Esophagus mucosa (tissue), 1 donor: Measurements from ENCODE around the gene MAMSTR. TPM values are rescaled to one million over a fixed set of nuclear protein-coding genes. Genes with fewer than 3 reads are reported as not detected.
"Not testable (repeated sequence)": the region's sequence is repeated elsewhere in the genome, so short reads cannot be mapped to it uniquely, and the experiment has no call there.

Source experiments
- ATAC-seq: fragments of 200-7000 bp; cut with Tn5 transposase; one replicate; pipeline ENCODE4 v1.9.1; 2020
- total RNA-seq: library from RNA; stranded (reverse); gene quantifications from one replicate; pipeline ENCODE4 v1.2.4, GENCODE V29; 2023
- donor health status: DM: yes; HTN: yes; CAD: no.

The MAMSTR gene, protein sequence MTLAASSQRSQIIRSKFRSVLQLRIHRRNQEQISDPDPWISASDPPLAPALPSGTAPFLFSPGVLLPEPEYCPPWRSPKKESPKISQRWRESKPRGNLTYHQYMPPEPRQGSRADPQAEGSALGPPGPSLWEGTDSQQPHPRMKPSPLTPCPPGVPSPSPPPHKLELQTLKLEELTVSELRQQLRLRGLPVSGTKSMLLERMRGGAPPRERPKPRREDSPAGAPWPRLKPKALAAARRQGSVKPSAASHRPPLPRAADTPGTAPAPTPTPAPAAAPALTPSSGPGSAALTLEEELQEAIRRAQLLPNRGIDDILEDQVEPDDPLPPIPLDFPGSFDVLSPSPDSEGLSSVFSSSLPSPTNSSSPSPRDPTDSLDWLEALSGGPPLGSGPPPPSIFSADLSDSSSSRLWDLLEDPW
- total RNA-seq: 0.56 TPM

DNA sequence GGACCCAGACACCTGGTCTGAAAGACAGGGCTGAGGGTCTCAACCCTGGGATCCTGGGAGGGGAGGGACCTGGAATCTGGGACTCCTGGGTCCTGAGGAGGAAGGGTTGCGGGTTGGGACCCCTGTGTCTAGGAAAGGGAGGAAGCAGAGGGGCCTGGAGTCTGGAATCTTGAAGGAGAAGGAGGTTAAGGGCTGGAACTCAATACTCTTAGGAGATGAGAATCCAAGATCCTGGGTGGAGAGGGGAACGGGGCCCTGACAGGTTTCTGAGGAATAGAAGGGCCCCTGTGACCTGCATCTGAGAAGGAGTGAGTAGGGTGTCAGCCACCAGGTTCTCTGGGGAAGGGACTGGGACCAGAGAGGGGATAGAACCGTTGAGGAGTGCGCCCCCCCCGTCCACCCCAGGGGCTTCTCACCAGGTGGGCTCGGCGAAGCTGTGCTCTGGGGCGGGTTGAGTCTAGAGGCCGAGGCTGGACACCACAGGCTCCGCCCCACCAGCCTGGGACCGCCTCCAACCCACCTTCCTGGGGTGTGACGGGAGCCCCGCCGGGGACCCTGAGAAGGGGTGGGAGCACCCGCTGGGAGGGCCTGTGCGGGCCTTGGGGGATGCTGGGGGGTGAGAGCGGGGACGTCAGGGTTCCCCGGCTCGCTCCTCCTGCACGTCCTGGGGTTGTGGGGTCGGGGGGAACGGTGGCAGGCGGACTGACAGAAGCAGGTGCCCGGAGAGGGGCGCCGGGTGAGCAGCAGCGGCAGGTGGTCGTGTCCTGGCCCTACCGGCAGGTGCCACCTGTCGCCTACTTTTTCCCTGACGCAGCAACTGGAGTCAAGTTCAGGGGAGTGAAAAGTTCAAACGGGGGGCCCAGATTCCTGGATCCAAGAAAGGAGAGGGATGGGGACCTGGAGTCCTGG is at the start of gene MAMSTR:
TSS of gene MAMSTR (minus strand) at position 463 of the 909 bp plus-strand sequence. CDS start 694 bp downstream, outside the sequence.
- no peak for ATAC-seq

DNA sequence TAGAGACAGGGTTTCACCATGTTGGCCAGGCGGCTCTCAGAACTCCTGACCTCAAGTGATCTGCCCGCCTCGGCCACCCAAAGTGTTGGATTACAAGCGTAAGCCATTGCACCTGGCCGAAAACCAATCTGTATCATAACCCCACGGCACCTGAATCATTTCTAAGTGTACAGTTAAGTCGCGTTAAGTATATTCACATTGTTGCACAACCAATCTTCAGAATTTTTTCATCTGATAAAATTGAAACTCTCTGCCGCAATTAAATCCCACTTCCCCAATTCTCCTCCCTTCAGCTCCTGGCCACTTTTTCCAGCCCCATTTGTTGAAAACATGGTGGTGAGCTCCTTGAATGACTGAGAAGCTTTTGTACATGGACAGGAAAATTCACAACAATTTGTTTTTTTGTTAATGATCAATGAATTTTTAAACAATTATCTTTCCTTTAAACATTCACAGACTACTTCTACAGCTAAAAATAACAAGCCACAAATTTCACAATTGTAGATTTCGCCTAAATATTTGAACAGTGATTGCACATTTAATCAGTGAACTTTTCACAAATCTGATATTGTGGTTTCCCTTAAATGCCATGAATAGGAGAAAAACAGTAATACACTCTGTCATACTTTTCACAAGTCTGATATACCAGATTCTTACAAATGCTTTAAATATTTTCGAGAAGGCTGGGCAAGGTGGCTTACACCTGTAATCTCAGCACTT is 49.6 kb upstream of the MAMSTR start:
- no peak for ATAC-seq

DNA sequence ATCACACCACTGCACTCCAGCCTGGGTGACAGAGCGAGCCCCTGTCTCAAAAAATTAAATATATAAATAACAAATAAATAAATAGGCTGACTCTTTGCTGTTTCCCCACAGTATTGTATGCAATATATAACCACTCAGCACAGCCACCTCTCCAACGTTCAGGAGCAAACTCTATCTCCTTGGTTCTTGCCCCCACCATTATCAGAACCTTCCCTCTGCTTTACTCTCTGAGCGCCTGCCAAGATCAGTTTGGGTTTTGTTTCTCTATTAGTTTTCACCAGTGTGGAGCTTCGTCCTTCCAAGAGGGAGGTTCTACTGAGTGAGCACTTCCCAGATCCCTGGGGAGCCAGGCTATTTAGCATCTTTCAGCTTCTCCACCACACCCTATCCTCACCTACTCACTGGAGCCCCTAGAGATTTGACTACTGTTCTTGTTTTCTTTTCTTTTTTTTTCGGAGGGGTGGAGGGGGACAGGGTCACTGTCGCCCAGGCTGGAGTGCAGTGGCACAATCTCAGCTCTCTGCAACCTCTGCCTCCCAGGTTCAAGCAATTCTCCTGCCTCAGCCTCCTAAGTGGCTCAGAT is 48.7 kb upstream of the MAMSTR start:
- not testable (repeated sequence) for ATAC-seq

DNA sequence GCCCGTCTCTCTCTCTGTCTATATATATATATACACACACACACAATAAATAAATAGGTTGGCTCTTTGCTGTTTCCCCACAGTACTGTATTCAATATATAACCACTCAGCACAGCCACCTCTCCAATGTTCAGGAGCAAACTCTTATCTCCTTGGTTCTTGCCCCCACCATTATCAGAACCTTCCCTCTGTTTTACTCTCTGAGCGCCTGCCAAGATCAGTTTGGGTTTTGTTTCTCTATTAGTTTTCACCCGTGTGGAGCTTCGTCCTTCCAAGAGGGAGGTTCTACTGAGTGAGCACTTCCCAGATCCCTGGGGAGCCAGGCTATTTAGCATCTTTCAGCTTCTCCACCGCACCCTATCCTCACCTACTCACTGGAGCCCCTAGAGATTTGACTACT is 46.3 kb upstream of the MAMSTR start:
- ATAC-seq: not testable (repeated sequence)

DNA sequence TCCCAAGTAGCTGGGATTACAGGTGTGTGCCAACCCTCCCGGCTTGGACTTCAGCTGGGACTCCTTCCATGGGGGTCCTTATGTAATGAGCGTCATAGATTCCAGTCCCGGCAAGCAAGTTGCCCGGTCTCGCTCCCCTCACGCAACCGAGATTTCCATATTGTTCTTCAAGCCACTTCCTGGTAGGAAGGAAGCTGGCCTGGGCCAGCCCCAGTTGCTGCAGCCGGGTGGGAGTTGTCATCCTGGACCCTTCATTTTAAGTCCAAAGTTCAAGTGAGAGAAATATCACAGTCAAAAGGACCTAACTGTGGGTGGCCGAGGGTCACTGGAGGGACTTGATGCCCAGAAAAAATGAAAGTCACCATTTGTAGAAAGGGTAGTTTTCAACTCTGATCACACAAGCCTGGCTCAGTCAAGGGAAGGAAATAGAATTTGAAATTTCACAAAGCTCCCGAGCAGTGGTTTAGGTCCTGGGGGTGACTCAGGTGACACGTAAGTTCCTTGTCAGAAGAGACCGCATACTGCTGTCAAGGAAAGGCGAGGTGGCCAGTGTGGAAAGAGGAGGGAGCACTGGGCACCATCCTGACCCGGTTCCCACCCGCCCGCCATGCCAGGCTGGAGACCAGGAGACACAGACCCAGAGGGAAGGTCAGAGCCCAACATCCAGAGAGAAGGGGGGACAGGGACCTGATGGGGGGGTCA is 41.1 kb upstream of the MAMSTR start:
- ATAC-seq: peak; percentile 50

GRCh38 chr19:48757741-48758144 is 38.2 kb upstream of the MAMSTR start:
- ATAC-seq: no peak

- no peak for ATAC-seq
These were observed 37.7 kb upstream of the MAMSTR start for GRCh38 chr19:48757089-48757675.

GRCh38 chr19:48756686-48757085 is 37.2 kb upstream of the MAMSTR start:
- no peak for ATAC-seq

DNA sequence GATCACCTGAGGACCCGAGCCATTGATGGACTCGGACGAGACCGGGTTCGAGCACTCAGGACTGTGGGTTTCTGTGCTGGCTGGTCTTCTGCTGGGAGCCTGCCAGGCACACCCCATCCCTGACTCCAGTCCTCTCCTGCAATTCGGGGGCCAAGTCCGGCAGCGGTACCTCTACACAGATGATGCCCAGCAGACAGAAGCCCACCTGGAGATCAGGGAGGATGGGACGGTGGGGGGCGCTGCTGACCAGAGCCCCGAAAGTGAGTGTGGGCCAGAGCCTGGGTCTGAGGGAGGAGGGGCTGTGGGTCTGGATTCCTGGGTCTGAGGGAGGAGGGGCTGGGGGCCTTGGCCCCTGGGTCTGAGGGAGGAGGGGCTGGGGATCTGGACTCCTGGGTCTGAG is 36.7 kb upstream of the MAMSTR start:
- no peak for ATAC-seq

DNA sequence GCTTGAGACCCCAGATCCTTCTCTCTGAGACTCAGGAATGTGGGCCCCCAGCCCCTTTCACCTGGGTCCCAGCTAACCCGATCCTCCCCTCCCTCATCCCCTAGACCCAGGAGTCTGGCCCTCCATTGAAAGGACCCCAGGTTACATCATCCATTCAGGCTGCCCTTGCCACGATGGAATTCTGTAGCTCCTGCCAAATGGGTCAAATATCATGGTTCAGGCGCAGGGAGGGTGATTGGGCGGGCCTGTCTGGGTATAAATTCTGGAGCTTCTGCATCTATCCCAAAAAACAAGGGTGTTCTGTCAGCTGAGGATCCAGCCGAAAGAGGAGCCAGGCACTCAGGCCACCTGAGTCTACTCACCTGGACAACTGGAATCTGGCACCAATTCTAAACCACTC is 36.3 kb upstream of the MAMSTR start:
- ATAC-seq: no peak

DNA sequence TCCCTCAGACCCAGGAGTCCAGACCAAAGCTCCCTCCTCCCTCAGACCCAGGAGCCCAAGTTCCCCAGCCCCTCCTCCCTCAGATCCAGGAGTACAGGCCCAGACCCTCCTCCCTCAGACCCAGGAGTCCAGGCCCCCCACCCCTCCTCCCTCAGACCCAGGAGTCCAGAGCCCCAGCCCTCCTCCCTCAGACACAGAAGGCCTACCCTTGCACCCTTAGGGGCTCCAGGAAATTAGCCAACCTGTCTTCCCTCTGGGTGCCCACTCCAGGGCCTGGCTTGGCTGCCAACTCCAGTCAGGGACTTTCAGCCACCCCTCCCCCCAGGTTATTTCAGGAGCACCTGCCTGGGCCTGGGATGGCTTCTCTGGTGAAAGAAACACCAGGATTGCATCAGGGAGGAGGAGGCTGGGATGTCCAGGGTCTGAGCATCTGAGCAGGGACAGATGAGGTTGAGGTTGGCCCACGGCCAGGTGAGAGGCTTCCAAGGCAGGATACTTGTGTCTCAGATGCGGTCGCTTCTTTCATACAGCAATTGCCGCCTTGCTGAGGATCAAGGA is 35.6 kb upstream of the MAMSTR start, which contains the start of gene FGF21:
TSS of gene FGF21 (plus strand) at position 441 of the 558 bp plus-strand sequence. CDS start 713 bp downstream, outside the sequence.
- no peak for ATAC-seq

GRCh38 chr19:48752496-48753365 is 33.2 kb upstream of the MAMSTR start, which contains the start of gene FUT1:
TSS of gene FUT1 (minus strand) at chr19:48752641. CDS start at chr19:48751281, 1,360 bp downstream.
- peak; percentile 89 for ATAC-seq

DNA sequence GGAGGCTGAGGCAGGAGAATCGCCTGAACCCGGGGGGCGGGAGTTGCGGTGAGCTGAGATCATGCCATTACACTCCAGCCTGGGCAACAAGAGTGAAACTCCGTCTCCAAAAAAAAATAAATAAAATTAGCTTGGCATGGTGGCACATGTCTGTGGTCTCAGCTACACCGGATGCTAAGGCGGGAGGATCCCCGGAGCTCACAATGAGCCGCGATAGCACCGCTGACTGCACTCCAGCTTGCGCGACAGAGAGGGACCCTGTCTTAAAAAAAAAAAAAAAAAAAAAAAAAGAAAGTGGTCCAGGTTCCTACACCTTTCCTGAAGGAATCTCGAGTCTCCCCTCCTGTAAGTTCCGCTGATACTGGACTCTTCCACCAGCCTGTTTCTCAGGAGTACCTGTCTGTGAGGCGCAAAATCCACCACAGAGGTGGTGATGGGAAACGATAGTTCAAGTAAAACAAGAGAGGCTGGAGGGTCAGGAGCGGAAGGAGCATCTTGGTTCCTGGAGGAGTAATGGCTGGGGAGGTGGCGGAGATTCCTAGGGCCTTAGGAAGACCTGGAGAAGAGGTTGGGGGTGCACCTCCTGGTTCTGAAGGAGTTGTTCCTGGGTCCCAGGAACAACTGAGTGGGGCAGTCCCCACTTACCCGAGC is 32.4 kb upstream of the MAMSTR start:
- ATAC-seq: peak; percentile 26

- ATAC-seq: no peak
These were observed 31.4 kb upstream of the MAMSTR start for GRCh38 chr19:48750771-48751504.

GRCh38 chr19:48750351-48750750 is 30.8 kb upstream of the MAMSTR start:
- no peak for ATAC-seq

- no peak for ATAC-seq
These were observed 30.2 kb upstream of the MAMSTR start for GRCh38 chr19:48749571-48750198.

- ATAC-seq: no peak
These were observed 27.4 kb upstream of the MAMSTR start, which contains the start of gene IZUMO1 for GRCh38 chr19:48746738-48747575. TSS of gene IZUMO1 (minus strand) at chr19:48746909. CDS start at chr19:48745859, 1,050 bp downstream.
